Renal cortex interstitium (tissue), 3 donors: ENCODE data around the gene SPDYE8. TPM values are rescaled to one million over a fixed set of nuclear protein-coding genes. Genes with fewer than 3 reads are reported as not detected.

Source experiments
- polyA plus RNA-seq, 3 donors: library from polyadenylated mRNA; unstranded; fragments of 120-200 nt; gene quantifications; one replicate each; pipeline ENCODE4 v1.2.1, GENCODE V29; 2013; ENCODE audit not compliant: insufficient read length in 3 of 3

SPDYE8 gene
- polyA plus RNA-seq, 3 donors: 0.20 to 0.83 (median 0.32) TPM

Other genes with a start within 250 kb of the SPDYE8 start
- gene TYW1B, start 201.6 kb downstream of the SPDYE8 start, polyA plus RNA-seq: 1 to 10 TPM; 3.8 to 6.8 (median 4.2) TPM
- gene POM121, start 104.7 kb downstream of the SPDYE8 start, polyA plus RNA-seq: 10 to 100 TPM; 38.4 to 49.2 (median 48.1) TPM
- 1 to 10 TPM; 1.3 to 3.4 (median 1.9) TPM for gene TRIM74, start 60.3 kb downstream of the SPDYE8 start, polyA plus RNA-seq
- under 1 TPM; 0.32 to 0.83 (median 0.47) TPM for gene SPDYE11, start 28.1 kb upstream of the SPDYE8 start, polyA plus RNA-seq
- under 1 TPM; 0.20 to 0.83 (median 0.32) TPM for gene SPDYE9, start 56.3 kb upstream of the SPDYE8 start, polyA plus RNA-seq